Stomach smooth muscle (tissue), 2 donors: Measurements from ENCODE around the gene SV2B.
"Not testable (repeated sequence)": the region's sequence is repeated elsewhere in the genome, so short reads cannot be mapped to it uniquely, and the experiment has no call there.

Source experiments
- H3K27ac ChIP-seq: one replicate; pipeline ENCODE4 v1.7.0; 2013; ENCODE audit warnings: mild to moderate bottlenecking, low read length, inconsistent platforms
- H3K27me3 ChIP-seq, 2 donors: one replicate each; pipeline ENCODE4 v1.7.0; 2013; ENCODE audit warnings: low read length in 2 of 2; ENCODE audit not compliant: insufficient read depth in 2 of 2, control insufficient read depth in 1 of 2
- H3K36me3 ChIP-seq, 2 donors: one replicate each; pipeline ENCODE4 v1.7.0; 2013; ENCODE audit warnings: low read length in 2 of 2; ENCODE audit not compliant: control insufficient read depth in 2 of 2, insufficient read depth in 2 of 2
- H3K4me1 ChIP-seq: one replicate; pipeline ENCODE4 v1.7.0; 2013; ENCODE audit warnings: low read length; ENCODE audit not compliant: control insufficient read depth, insufficient read depth
- H3K4me3 ChIP-seq, 2 donors: one replicate each; pipeline ENCODE4 v1.7.0; 2013; ENCODE audit warnings: low read length in 2 of 2
- H3K9ac ChIP-seq, 2 donors: one replicate each; pipeline ENCODE4 v1.7.0; 2013; ENCODE audit warnings: low read length in 2 of 2, mild to moderate bottlenecking in 1 of 2
- H3K9me3 ChIP-seq, 2 donors: one replicate each; pipeline ENCODE4 v1.7.0; 2013; ENCODE audit warnings: low read length in 2 of 2; ENCODE audit not compliant: control insufficient read depth in 2 of 2
- donor health status: healthy.
- donor health status: Pancreatic carcinoma.

Gene SV2B

DNA sequence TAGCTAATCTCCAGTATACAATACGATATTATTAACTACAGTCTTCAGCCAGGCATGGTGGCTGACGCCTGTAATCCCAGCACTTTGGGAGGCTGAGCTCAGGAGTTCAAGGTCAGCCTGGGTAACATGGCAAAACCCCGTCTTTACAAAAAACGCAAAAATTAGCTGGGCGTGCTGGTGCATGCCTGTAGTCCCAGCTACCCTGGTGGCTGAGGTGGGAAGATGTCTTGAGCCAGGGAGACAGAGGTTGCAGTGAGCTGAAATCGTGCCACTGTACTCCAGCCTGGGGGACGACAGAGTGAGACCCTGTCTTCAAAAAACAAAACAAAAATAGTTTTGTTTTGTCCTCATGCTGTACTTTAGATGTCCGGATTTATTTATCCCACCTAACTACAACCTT, 29.2 kb upstream of the SV2B start:
- Histone ChIP-seq H3K9me3 (no peaks in the 10 kb centered on the region), H3K27me3 (peaks cover 10% of the 10 kb centered on the region in 2 donors), H3K4me3 (no peak overlapping the region), H3K4me1 (no peaks in the 10 kb centered on the region), H3K27ac (no peak overlapping the region), H3K9ac (no peak overlapping the region), H3K36me3 (no peaks in the 10 kb centered on the region)

DNA sequence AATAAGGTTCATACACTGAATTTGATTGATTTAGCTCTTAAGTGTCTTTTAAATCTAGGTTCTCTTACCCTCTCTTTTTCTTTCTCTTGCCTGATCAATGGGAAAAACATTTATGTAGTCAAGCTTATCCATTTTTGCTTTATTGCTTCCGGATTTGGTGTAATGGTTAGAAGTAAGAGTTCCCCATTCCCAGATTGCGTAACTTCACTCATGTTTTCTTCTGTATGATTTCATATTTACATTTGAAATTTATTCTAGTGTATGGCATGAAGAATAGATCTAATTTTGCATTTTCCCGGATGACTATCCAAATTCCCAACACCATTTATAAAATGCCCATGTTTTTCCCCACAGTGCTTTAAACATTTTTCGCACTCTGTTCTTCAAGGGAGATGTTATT, 27.9 kb upstream of the SV2B start:
- H3K36me3 ChIP-seq: no peaks in the 10 kb centered on the region
- H3K4me3 ChIP-seq: no peak overlapping the region
- no peaks in the 10 kb centered on the region for H3K9me3 ChIP-seq
- peaks cover 10% of the 10 kb centered on the region in 2 donors for H3K27me3 ChIP-seq
- no peaks in the 10 kb centered on the region for H3K4me1 ChIP-seq
- H3K9ac ChIP-seq: no peak overlapping the region
- no peak overlapping the region for H3K27ac ChIP-seq

DNA sequence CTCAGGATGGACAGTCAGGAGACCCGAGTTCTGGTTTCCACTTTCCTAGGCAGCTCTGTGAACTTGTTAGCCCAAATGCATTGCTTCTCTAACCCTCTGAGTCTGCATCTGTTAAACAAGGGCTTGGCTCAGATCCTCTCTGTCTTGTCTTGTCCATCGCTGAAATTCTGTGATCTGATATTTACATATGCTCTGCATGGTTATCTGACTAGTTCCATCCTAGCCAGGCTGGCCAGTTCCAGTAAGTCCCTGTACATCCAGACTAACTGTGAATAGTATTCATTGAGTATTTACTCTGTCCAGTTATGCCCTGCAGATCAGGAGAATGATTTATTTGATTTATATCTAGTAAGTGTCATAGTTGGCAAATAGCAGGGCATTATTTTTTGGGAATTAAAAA, 27.0 kb upstream of the SV2B start:
- Histone ChIP-seq H3K9ac (no peak overlapping the region), H3K9me3 (no peaks in the 10 kb centered on the region), H3K4me1 (no peaks in the 10 kb centered on the region), H3K27ac (no peak overlapping the region), H3K4me3 (no peak overlapping the region), H3K36me3 (no peaks in the 10 kb centered on the region), H3K27me3 (peaks cover 8 to 10% of the 10 kb centered on the region in 2 donors)

DNA sequence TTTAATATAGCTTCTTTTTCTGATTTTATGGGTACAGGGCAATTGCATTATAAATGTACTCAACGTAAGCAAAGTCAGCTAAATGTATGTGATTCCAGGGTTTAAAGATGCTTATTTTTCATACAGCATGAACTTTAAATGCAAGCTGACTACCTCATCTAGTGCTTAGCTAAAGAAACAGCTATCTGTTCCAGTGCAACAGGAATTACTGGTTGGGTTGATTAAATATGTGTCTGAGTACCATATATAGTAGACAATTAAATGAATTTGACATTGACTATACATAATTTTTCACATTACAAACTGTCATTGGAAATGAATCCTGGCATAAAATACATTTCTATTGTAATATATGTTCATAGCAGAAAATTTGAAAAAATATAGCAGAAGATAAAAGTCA, 26.3 kb upstream of the SV2B start:
- peaks cover 8 to 10% of the 10 kb centered on the region in 2 donors for H3K27me3 ChIP-seq
- H3K9me3 ChIP-seq: no peaks in the 10 kb centered on the region
- H3K27ac ChIP-seq: no peak overlapping the region
- H3K4me3 ChIP-seq: no peak overlapping the region
- H3K36me3 ChIP-seq: no peaks in the 10 kb centered on the region
- H3K4me1 ChIP-seq: no peaks in the 10 kb centered on the region
- no peak overlapping the region for H3K9ac ChIP-seq

DNA sequence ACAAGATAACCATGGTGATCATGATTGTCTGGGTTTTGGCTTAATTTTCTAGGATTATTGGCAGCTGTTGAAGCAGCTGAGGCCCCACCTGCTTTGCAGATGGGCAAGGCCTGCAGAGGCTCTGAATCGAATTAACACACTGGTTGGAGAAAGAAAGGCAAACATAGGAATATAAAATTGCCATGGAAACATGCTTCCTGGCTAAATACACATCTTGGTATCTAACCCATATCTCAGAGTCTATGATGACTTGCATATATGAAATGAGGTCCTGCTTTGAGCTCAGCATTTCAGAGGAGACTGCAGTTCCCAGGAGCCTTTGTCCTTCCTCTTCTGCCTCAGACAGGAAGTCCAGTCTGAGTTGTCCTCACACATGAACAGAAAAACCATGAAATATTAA, 24.3 kb upstream of the SV2B start:
- Histone ChIP-seq H3K9me3 (peaks cover 3% of the 10 kb centered on the region in 2 donors), H3K27ac (no peak overlapping the region)

DNA sequence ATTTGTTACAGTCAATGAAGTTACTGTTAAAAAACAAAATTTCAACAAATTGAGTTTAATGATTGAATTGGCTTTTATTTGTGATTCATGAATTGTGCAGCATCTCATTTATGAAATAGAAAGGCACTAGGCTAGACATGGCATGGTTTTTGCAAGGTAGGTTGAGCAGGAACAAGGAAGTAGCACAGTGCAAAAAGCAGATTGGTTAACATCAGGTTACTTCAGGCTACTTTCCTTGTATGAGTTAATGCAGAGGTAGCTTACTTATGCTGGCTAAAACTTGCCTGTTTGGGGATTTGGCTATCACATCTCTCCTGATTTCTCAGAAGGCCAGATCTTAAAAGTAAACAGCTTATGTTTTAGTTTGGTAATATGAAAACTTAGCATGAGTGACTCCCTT, 23.0 kb upstream of the SV2B start:
- Histone ChIP-seq H3K27ac (no peak overlapping the region), H3K36me3 (no peaks in the 10 kb centered on the region), H3K9me3 (peaks cover 3% of the 10 kb centered on the region in 2 donors), H3K9ac (no peak overlapping the region), H3K27me3 (no peaks in the 10 kb centered on the region), H3K4me1 (no peaks in the 10 kb centered on the region), H3K4me3 (no peak overlapping the region)

More for the DNA sequence above, 24.3 kb upstream of the SV2B start:
- Histone ChIP-seq H3K4me1 (no peaks in the 10 kb centered on the region), H3K36me3 (no peaks in the 10 kb centered on the region), H3K9ac (no peak overlapping the region), H3K27me3 (peaks cover under 1 to 2% of the 10 kb centered on the region in 2 donors), H3K4me3 (no peak overlapping the region)

DNA sequence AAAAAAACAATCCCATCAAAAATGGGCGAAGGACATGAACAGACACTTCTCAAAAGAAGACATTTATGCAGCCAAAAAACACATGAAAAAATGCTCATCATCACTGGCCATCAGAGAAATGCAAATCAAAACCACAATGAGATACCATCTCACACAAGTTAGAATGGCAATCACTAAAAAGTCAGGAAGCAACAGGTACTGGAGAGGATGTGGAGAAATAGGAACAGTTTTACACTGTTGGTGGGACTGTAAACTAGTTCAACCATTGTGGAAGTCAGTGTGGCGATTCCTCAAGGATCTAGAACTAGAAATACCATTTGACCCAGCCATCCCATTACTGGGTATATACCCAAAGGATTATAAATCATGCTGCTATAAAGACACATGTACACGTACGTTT, 6.2 kb upstream of the SV2B start:
- not testable (repeated sequence) for H3K27ac ChIP-seq, H3K36me3 ChIP-seq, H3K9me3 ChIP-seq, H3K4me1 ChIP-seq, H3K9ac ChIP-seq, H3K4me3 ChIP-seq, H3K27me3 ChIP-seq

DNA sequence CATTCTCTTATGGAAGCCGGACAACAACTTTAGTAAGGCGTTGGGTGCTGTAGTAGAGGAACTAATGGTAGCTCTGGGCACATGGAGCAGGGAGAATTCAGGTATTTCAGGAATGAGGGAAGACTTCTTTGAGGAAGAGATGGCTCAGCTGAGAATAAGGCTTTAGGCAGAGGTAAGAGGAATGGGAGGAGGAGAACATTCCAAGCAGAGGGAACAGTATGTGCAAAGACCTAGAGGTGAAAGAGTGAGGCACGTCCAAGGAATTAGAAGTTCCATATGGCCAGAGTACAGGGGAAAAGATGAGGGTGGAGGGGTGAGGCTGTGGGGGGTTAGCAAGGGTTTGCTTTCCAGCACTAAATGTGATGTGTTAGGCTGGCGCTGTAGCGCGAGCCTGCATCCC, 1.6 kb upstream of the SV2B start:
- H3K4me1 ChIP-seq: peaks cover 7% of the 10 kb centered on the region
- no peak overlapping the region for H3K4me3 ChIP-seq
- H3K27me3 ChIP-seq: peaks cover 29 to 33% of the 10 kb centered on the region in 2 donors
- H3K9ac ChIP-seq: no peak overlapping the region
- no peaks in the 10 kb centered on the region for H3K36me3 ChIP-seq
- no peaks in the 10 kb centered on the region for H3K9me3 ChIP-seq
- no peak overlapping the region for H3K27ac ChIP-seq

DNA sequence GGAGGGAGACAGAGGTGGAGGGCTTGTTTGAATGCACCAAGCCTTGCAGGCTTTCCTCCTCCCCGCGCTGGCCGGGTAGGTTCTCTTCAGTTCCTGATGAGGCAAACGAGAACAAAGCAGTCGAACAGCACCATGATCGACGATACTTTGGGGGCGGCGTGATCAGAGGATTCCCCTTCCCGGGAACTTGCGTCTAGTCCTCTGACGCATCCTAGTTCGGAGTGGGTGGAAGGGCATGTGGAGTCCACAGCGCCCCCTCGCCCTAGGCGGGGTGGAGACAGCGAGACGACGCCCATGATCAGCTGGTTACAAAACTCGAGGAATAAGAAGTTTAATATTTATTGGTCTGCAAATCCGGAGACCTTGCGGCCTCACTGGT, 452 bp upstream of the SV2B start:
- no peaks in the 10 kb centered on the region for H3K9me3 ChIP-seq
- H3K9ac ChIP-seq: no peak overlapping the region
- no peaks in the 10 kb centered on the region for H3K36me3 ChIP-seq
- peaks cover 37 to 38% of the 10 kb centered on the region in 2 donors for H3K27me3 ChIP-seq
- no peak overlapping the region for H3K27ac ChIP-seq
- H3K4me1 ChIP-seq: peaks cover 10% of the 10 kb centered on the region
- H3K4me3 ChIP-seq: peak overlapping the region; percentile 50 to 71

DNA sequence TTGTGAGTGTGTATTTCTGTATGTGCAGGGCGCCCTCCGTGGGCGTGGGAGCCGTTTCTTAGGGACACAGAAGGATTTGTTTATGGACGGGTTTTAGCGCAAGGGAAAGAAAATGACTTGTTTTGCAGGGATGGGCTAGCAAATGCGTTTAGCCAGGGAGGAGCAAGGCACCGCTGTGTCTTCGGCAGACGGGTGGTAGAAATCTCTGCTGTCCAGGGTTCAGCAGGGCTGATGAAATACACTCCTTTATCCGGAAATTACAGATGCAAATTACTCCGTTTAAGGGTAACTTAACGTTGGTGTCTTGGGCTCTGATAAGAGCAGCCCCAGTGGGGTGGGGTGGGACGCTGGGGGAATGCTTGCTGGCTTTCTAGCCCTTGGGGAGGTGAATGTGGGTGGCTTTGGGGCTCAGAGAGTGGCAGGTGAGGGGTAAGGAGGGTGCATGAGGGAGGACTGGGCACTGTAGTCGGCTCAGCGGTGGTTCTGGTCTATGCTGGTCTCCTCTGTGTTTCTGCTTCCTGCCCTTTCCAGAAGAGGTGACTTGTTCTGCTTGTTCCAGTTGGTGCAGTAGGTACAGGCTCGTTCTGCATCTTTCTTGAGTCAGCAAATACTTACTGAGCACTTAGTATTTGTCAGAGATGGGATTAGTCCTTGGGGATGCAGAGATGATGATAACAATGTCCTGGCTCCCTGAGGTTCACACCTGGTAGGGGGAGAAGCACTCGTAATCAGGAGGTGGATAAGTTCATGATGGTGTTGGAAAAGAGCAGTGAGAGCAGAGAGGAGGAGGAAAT, 954 bp downstream of the SV2B start:
- H3K9me3 ChIP-seq: no peaks in the 10 kb centered on the region
- H3K9ac ChIP-seq: no peak overlapping the region
- no peak overlapping the region for H3K27ac ChIP-seq
- H3K4me1 ChIP-seq: peaks cover 10% of the 10 kb centered on the region
- no peaks in the 10 kb centered on the region for H3K36me3 ChIP-seq
- peaks cover 38 to 40% of the 10 kb centered on the region in 2 donors for H3K27me3 ChIP-seq
- H3K4me3 ChIP-seq: peak overlapping the region; percentile 50 to 71

DNA sequence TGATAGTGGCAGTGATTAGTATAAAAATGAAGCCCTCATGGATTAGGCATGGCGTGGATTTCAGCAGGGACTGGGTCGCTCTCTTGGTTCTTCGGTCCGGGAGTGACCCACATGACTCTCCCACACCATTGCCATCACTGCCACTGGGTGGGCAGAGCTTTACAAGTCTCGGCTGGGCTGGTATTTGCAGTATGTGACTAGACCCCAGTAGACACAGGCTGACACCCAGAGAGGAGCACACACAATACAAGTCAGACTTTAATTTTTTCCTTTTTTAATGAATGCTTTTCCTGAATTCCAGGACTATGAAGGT, 1.5 kb downstream of the SV2B start:
- H3K27me3 ChIP-seq: peaks cover 38 to 40% of the 10 kb centered on the region in 2 donors
- peaks cover 10% of the 10 kb centered on the region for H3K4me1 ChIP-seq
- no peak overlapping the region for H3K27ac ChIP-seq
- no peaks in the 10 kb centered on the region for H3K36me3 ChIP-seq
- H3K9ac ChIP-seq: no peak overlapping the region
- peak overlapping the region in 1 of 2 donors; percentile 71 for H3K4me3 ChIP-seq
- H3K9me3 ChIP-seq: no peaks in the 10 kb centered on the region
